ENCODE measurements around the gene COL2A1.

DNA sequence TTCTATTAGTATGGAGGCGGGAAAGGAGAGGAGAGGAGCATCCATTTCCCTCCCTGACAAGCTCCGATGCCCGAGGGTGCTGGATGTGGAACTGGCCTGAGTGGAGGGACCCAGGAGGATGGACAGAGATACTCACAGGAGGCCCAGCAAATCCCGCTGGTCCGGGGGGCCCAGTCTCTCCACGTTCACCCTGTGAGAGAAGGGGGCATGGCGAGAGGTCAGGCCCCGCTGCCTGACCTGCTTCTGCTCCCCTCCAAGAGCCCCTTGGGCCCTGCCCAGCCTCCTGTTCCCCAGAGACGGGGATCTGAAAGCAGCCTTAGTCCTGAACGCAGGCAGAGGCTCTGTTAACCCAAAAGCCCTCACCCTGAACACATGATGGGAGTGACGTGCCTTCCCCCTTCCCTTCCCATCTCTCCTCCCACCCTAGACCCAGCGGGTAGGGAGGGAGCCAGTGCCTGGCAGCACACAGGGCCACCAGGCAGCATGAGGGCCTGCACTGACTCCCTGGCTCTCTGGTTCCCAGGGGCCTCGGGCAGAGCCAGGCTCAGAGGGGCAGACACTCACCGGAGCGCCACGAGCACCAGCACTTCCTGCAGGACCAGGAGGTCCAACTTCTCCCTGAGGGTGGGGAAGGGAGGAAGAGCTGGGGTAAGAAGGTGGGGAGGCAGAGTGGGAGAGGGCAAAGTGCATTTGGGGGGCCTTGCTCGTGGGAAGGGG, 23.3 kb downstream of the COL2A1 start:
- TF ChIP-seq, protein P1, sequence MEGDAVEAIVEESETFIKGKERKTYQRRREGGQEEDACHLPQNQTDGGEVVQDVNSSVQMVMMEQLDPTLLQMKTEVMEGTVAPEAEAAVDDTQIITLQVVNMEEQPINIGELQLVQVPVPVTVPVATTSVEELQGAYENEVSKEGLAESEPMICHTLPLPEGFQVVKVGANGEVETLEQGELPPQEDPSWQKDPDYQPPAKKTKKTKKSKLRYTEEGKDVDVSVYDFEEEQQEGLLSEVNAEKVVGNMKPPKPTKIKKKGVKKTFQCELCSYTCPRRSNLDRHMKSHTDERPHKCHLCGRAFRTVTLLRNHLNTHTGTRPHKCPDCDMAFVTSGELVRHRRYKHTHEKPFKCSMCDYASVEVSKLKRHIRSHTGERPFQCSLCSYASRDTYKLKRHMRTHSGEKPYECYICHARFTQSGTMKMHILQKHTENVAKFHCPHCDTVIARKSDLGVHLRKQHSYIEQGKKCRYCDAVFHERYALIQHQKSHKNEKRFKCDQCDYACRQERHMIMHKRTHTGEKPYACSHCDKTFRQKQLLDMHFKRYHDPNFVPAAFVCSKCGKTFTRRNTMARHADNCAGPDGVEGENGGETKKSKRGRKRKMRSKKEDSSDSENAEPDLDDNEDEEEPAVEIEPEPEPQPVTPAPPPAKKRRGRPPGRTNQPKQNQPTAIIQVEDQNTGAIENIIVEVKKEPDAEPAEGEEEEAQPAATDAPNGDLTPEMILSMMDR (IDR thresholded peaks at IDR 0.05): no peak
- no peak for TF ChIP-seq POLR2A (IDR thresholded peaks at IDR 0.05)
